GM19438 (cell line): ENCODE results near the gene SLC9A9.

ENCODE experiments used
- ATAC-seq: cut with Tn5 transposase; IDR thresholded peaks from one replicate; pipeline ENCODE4 v1.9.1; 2021; ENCODE audit warnings: low read depth; ENCODE audit not compliant: unreplicated experiment

Gene SLC9A9

DNA sequence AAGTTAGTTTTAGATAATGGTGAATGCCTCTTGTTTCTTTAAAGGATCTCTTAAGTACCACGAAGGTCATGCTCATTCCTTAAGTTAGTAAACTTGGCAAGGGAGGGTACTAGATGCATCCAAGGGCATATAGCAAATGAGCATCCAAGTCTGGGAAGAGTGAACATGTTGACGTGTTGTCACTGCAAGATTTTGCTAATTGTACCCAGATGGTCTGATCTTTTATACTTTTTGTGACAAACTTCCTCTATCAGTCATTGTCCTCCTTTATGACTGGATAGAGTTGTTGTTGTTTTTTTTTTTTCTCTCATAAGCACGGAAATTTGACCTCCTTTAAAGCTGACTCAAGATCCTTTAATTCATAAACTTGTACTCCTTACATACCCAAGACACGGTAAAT is 607.4 kb downstream of the SLC9A9 start:
- no peak for ATAC-seq

DNA sequence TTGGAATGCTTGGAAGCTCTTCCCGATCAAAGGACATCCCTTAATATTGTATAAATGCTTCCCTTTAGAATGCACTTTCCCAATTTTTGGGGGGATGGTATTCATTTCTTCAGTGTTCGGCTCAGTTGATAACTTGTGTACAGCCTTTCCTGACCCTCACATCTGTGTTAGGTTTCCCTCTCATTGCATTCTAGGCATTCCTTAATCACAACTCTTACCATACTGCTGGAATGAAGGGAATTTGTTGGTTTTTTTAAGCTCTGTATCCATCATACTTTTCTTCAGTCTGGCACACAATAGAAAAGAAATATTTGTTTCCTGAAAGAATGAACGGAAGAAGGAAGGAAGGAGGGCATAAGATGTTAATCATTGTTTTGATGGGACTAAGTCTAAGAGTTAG is 609.2 kb downstream of the SLC9A9 start:
- no peak for ATAC-seq

DNA sequence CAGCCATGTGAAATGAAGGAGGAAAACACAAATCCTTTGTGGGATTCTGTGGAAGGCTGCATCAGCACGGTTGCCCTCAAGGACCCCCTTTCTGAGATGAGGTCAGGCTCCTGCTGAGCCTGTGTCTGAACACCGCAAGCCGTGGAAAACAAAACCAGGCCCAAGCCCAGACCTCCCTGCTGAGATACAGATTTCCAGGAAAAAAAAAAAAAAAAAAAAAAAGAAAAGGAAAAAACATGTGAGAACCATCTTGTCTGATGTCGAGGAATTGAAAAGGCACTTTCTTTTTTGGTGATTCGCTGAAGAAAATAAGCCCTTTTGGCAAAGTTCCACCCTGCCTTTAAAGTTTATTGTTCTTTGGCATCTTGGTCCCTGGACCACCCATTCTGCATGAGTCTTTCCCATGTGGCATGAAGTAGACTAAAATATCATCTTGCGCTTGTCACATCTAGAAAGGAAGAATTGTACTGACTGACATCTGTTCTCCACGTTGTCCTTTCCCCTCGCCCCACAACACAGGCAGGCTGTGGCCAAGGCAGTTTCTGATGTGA is 611.1 kb downstream of the SLC9A9 start:
- ATAC-seq = no peak

DNA sequence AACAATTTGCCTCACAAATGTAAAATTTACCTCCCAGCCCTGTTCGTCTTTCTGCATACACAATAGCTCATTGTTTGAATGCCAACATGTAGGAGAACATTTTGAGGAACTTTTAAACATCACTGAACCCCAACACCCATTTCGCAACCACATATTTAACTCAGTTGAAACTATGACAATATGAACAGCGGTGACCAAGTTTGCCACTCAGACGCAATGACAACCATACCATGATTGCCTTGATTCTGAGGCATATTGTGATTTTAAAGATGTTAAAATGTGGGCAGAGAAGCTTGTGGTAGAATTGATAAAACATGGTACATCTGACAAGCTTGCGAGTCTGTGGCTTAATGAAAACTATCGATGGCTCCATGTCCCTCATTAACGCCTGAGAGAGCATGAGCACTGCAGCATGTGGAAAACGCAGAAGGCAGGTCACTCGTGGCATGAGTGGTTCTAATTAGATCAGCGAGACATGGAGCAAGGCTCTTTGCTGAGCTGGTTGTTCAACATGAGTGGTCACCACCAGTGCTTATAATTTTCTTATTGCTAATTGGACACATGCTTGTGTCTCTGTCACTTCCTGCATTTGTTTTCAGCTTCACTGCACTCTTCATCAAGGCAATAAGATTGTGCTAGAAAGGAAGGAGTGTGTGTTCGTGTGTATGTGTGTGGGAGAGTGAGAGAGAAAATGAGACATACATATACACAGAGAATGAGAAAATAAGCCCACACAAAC is 611.9 kb downstream of the SLC9A9 start:
- no peak for ATAC-seq

DNA sequence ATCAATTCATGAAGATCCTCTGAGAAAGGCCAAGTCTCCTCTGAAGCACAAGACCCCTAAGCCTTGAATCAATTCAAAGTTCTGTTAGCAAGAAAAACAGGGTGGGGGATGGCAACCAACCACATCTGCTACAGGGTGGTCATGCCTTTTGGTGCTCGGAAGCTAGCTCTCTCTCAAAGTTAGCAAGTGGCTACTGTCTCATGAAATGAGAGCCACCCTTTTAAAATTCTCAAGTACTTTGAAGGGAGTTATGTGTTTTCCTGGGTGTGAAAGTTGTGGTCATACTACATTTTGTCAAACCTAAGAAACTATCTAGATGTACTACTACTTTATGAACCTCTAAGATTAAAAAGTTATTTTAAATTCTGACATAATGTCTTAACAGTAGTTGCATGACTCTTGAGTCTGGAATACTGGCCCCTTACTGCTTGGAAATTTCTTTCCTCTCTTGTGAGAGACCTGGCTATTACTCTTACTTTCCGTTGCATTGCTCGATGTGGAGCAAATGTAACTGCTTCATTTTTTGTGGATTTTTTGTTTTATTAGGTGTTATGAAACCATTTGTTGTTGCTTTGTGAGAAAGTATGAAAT is 612.6 kb downstream of the SLC9A9 start:
- no peak for ATAC-seq

DNA sequence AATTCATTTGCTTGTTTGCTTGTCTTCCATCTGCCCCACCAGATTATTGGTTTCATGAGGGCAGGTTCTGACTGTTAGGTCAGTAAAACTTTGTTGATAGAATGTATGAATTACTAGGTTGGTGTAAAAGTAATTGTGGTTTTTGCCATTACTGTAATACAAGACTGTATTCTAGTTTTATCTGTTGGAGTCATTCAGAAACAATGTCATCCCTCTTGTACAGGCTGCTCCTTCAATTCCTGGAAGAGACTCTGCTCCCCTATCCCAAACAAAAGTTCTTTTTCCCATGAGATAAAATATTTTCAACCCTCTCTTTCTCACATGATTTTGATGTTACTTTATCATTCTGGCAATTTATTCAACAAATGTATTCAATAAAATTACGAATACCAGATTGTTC is 613.7 kb downstream of the SLC9A9 start:
- no peak for ATAC-seq

DNA sequence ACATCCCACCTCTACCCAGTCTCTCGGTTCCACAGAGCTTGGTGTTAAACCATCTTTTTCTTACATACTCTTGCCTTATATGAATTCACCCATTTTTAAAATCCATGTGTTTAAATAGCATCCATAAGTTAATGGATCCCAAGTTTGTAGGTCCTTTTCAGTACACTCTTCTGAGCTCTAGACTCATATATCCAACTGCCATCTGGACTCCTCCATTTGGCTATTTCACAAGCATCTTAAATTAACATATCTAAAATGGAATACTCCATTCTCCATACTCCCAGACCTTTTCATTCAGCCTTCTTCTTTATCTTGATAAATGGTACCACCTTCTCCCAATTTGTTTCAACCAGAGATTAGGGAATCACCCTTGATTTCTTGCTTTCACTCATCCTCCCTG is 615.3 kb downstream of the SLC9A9 start:
- no peak for ATAC-seq

DNA sequence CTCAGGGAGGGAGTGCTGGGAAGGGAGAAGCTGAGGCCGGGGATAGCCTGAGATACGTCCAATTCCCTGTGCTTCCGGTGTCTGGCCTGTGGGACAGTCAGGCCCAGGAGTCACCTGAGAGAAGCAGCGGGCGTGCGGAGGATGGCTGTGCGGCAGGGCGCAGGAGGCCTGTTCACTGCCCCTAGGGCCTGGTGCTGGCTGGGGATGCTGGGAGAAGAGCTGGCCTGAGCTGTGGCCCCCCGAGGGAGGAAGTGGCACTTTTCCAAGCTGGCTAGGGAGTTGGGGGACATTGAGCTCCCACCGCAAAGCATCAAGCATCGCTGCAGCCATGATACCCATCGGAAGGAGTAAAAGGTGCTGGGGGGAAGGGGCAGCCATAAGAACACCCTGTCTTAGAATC is 619.9 kb downstream of the SLC9A9 start:
- ATAC-seq = no peak

DNA sequence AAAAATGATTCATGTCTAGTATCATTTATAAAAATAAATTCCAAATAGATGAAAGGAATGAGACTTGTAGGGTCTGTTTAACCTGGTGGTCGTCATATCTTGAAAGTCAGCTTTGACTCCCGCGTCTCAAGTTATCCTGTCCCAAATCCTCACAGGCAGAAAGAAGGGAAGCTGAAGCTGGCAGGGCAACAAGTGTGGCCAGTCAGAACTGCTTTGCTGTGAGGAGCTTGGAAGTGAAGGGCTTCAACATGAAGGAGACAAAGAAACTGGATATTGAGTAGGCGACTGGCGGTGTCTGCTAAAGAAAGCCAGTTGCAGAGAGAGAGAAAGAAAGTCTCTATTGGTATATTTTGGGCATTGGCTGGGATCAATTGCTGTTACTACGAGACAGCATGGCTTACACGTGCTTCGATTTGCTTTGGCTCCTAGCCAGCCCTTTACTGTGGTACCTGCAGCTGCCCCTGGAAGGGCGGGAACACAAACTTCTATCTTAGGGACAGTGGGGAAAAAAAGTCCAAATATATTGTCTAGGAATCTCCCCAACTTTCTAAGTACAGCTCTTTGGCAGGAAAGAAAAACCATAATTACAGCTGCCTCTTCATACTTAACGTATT is 621.5 kb downstream of the SLC9A9 start:
- ATAC-seq = no peak

DNA sequence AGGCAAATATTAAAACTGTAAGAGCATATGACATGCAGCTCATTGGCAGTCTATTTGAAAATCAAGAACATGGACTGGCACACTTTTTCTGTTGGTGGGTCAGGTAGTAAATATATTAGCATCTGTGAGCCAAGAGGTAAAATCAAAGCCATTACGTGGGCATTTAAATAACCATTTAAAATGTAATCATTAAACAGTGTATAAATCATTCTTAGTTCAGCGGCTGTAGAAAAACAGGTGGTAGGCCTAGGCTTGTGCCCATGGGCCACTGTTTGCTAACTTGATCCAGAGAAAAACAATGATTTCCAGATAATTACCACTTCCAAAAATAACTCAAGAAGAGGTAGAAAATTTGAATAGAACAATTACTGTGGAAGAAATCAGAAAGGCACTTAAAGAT is 623.6 kb downstream of the SLC9A9 start:
- no peak for ATAC-seq

DNA sequence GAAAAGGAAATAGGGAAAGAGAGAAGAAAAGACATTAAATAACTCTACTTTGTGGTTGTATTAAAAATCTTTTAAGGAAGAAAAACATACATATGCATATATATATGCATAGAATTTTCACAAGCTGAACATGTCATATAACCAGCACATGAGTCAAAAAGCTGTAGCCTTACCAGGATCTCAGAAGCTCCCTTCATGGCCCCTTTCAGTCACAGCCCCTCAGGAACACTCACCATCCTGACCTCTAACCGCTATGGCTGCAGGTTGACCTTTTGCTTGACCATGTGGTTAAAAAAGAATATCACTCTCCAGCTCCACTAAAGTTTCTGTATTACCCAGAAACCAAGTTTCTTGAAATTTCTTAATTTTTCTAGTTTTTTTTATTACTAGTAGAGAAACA is 625.3 kb downstream of the SLC9A9 start:
- no peak for ATAC-seq

DNA sequence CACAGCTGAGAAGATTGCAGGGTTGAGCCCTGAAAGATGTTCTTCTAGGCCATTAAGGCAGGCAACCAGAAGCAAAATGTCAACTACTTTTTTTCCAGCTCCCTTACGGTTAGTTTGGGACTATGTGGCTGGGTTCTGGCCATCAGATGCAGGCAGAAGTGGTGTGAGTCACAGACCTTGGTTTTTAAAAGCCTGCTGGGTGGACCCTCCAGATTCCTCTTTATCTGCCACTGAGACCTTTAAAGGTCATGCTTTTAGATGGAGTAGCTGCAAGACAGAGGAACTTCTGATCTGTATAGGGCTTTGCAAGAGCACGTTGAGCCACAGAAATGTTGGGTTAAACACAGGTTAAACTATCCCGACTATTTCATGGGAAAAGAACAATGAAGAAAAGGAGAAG is 625.8 kb downstream of the SLC9A9 start:
- no peak for ATAC-seq

DNA sequence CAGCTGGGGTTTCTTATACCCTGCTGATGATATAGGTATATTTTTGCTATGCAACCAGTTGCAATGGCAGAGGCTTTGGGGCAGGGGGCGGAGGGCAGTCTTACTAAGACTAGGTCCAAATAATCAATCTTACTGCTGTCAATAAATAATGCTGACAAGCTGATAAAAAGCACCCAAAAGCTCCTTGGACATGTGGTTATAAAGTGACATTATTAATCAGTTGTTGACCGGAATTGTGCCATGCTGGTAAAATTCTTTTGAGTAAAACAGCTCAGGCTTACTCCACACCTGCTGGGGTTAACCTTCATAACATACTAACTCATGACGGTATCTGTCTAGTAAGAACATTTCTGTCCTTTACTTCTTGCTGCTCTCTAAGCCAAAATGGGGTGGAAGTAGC is 626.8 kb downstream of the SLC9A9 start:
- ATAC-seq = no peak

DNA sequence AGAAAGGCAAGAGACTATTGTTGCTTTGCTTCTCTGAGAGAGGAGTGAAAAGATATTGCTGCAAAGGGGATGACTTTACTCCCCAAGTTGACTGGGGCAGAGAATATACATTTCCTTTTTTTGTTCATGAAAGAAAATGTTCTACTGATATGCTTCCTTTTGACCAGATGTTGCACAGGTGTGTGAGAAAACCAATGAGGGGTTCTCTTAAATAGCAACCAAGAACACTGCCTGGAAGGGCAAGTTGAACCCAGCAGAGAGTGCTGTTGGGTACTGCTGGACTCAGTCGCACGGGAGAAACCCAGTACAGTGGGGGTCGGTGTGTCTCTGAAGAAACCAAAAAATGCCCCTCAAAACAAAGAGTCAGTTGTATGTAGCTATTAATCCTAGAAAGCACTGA is 627.5 kb downstream of the SLC9A9 start:
- ATAC-seq = no peak

DNA sequence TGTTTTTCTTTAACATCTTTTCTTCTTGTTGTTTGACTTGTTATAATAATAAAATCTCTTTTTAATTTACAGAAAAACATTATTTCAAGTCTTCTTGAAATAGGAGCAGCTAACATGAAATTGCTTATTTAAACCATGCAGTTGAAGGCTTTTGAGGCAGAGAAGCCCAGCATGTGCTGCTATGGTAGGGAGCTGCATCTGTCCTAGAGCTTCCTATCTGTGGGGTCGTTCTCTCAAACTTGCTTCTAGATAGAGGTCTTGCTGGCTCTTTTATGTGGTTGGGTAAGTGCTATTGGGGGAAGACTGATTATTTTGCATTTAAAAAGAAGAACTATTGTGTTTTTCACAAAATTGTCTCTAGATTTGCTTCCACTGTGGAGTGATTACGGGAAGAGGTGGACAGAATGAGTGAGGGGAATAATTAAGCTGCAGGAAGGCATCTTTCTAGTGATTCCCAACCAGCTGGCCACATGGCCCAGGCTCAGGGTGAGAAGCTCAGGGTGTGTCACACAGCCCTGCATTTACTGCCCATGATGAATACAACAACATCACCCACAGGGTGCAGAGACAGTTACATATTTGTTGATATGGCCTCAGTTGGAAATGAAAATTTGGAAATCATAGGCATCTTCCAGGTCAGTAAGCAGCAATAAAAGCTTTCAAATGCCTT is 630.0 kb downstream of the SLC9A9 start:
- ATAC-seq = no peak

DNA sequence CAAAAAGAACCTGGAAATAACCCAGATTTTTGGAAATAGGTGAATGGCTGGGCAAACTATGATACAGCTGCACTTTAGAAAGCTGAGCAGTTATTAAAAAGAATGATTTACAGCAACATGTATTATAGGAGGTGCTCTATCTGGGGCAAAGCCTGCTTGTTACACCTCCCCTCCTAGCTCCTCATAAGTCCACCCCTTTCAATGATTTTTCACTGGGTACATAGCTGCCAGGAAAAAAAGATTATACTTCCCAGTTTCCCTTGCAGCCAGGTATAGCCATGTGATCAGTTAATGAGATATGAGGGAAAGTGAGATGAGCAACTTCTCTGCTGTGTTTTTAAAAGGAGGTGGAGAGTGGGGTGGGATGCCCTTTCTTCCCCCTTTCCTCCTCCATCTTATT is 631.0 kb downstream of the SLC9A9 start:
- ATAC-seq = no peak

DNA sequence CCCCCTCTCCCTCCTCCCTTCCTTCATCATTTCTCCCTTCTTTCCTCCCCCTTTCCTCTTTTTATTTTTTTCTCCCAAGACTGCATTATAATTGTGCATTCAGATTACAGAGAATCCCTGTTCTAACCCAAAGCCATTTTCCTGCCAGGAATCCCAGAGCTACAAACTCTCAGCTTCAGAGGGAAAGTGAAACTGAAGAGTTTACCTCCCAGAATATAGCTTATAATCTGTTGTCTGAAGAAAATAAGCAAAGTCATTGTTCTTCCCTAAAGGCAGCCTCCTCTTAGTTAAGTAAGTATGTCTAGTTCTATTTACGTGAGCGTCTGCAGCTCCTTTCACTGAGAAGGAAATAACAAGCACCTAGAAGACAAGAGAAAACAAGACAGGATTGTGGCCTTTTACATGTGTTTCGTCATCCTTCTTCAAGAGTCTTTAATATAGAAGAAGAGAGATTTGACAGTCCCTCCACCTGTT is 631.5 kb downstream of the SLC9A9 start:
- no peak for ATAC-seq
